Measurements from ENCODE around the gene ZNF460. TPM values are rescaled to one million over a fixed set of nuclear protein-coding genes. Genes with fewer than 3 reads are reported as not detected.

The ZNF460 gene
- total and polyA plus RNA-seq, 2 donors (not counting 1 experiment from before 2014, with no cell fraction given) = 8.4 to 90.5 TPM

- Histone ChIP-seq H3K9me3 (ENCODE audit: control extremely low read depth in 1 of 3, control insufficient read depth in 2 of 3, insufficient read depth in 1 of 3, low read length in 2 of 3) (no peaks in the 10 kb centered on the region), H3K9ac (ENCODE audit: low read length) (peak overlapping the region; percentile 51), H3K36me3 (replicated peaks in 1 of 2; ENCODE audit: control extremely low read depth in 1 of 2, control insufficient read depth in 1 of 2, extremely low read depth in 1 of 2, insufficient read depth in 2 of 2, low read length in 1 of 2) (peaks cover 3 to 37% of the 10 kb centered on the region in 2 experiments), H4K20me1 (ENCODE audit: control insufficient read depth, insufficient read depth, low read length, poor library complexity, severe bottlenecking) (peaks cover 45% of the 10 kb centered on the region), H3K79me2 (ENCODE audit: control insufficient read depth, insufficient read depth, low read length) (peaks cover 79% of the 10 kb centered on the region), H3K27ac (ENCODE audit: low read length in 2 of 2) (peak overlapping the region; percentile 25 to 100), H2AFZ (ENCODE audit: insufficient read depth, low read depth, low read length, poor library complexity, severe bottlenecking) (no peak overlapping the region), H3K4me2 (replicated peaks; ENCODE audit: low read depth, low read length, poor library complexity, severe bottlenecking) (peak overlapping the region; percentile 88), H3K4me3 (ENCODE audit: control extremely low read depth in 1 of 5, extremely low read depth in 1 of 5, insufficient read depth in 1 of 5, low read depth in 2 of 5, low read length in 4 of 5) (peak overlapping the region in 1 of 5 experiments; percentile 9), H3K27me3 (replicated peaks in 1 of 4; ENCODE audit: control extremely low read depth in 1 of 4, control insufficient read depth in 3 of 4, insufficient read depth in 4 of 4, low read length in 3 of 4) (no peaks in the 10 kb centered on the region), H3K4me1 (ENCODE audit: control insufficient read depth in 2 of 2, insufficient read depth in 2 of 2, low read length in 2 of 2) (peaks cover 29 to 33% of the 10 kb centered on the region in 2 donors)
- Mint-ChIP-seq H3K4me3 (peak overlapping the region; percentile 83), H3K9me3 (ENCODE audit: insufficient read depth) (no peaks in the 10 kb centered on the region), H3K4me1 (peaks cover 39% of the 10 kb centered on the region), H3K27me3 (no peaks in the 10 kb centered on the region), H3K27ac (peak overlapping the region; percentile 66)
- ChIA-PET POLR2A (no interaction called here), CTCF (no interaction called here)
- DNase-seq = peak; percentile 55
- TF ChIP-seq CTCF (IDR thresholded peaks at IDR 0.05) (no peak), EZH2 (IDR thresholded peaks at IDR 0.05; ENCODE audit: borderline replicate concordance, insufficient read depth, low read depth, low read length, poor library complexity, severe bottlenecking) (no peak)
- no peak for ATAC-seq (ENCODE audit: low read depth)
- WGBS (ENCODE audit: insufficient coverage) = 90% methylated on average over 2 of the region's 5 CpGs
- intact Hi-C loops (cut with micrococcal nuclease) = loop anchor here (5.0 kb wide), 1 partner anchor 205 kb away; the partner anchor contains the start of gene ZNF419
Observed at GRCh38 chr19:57282011-57282643, 1.8 kb downstream of the ZNF460 start.

- ChIA-PET CTCF (no interaction called here), POLR2A (no interaction called here)
- H3K27ac ChIP-seq (ENCODE audit: low read length in 2 of 2) = no peak overlapping the region
- H3K9ac ChIP-seq (ENCODE audit: low read length) = no peak overlapping the region
- H3K27me3 ChIP-seq (replicated peaks in 1 of 4; ENCODE audit: control extremely low read depth in 1 of 4, control insufficient read depth in 3 of 4, insufficient read depth in 4 of 4, low read length in 3 of 4) = no peaks in the 10 kb centered on the region
- H3K9me3 ChIP-seq (ENCODE audit: control extremely low read depth in 1 of 3, control insufficient read depth in 2 of 3, insufficient read depth in 1 of 3, low read length in 2 of 3) = peaks cover 5 to 22% (median 12%) of the 10 kb centered on the region in 3 donors
- Mint-ChIP-seq H3K4me3 (no peak overlapping the region), H3K9me3 (ENCODE audit: insufficient read depth) (peaks cover 3% of the 10 kb centered on the region), H3K27me3 (no peaks in the 10 kb centered on the region), H3K4me1 (peaks cover 21% of the 10 kb centered on the region), H3K27ac (no peak overlapping the region)
- no peak for TF ChIP-seq CTCF (IDR thresholded peaks at IDR 0.05)
- TF ChIP-seq EZH2 (IDR thresholded peaks at IDR 0.05; ENCODE audit: borderline replicate concordance, insufficient read depth, low read depth, low read length, poor library complexity, severe bottlenecking) = no peak
- H3K4me3 ChIP-seq (ENCODE audit: control extremely low read depth in 1 of 5, extremely low read depth in 1 of 5, insufficient read depth in 1 of 5, low read depth in 2 of 5, low read length in 4 of 5) = no peak overlapping the region
- no peak for ATAC-seq (ENCODE audit: low read depth)
- H4K20me1 ChIP-seq (ENCODE audit: control insufficient read depth, insufficient read depth, low read length, poor library complexity, severe bottlenecking) = peaks cover 58% of the 10 kb centered on the region
- peaks cover 18 to 92% of the 10 kb centered on the region in 2 experiments for H3K36me3 ChIP-seq (replicated peaks in 1 of 2; ENCODE audit: control extremely low read depth in 1 of 2, control insufficient read depth in 1 of 2, extremely low read depth in 1 of 2, insufficient read depth in 2 of 2, low read length in 1 of 2)
- H3K79me2 ChIP-seq (ENCODE audit: control insufficient read depth, insufficient read depth, low read length) = peaks cover 93% of the 10 kb centered on the region
- H3K4me1 ChIP-seq (ENCODE audit: control insufficient read depth in 2 of 2, insufficient read depth in 2 of 2, low read length in 2 of 2) = no peaks in the 10 kb centered on the region
- 100% methylated on average over 2 of the region's 4 CpGs for WGBS (ENCODE audit: insufficient coverage)
- H2AFZ ChIP-seq (ENCODE audit: insufficient read depth, low read depth, low read length, poor library complexity, severe bottlenecking) = no peak overlapping the region
- intact Hi-C loops (cut with micrococcal nuclease) = no loop called here
- H3K4me2 ChIP-seq (replicated peaks; ENCODE audit: low read depth, low read length, poor library complexity, severe bottlenecking) = no peak overlapping the region
- DNase-seq = no peak
Observed at GRCh38 chr19:57288373-57288772, 8.1 kb downstream of the ZNF460 start.
